ENCODE data around the gene GNG7. TPM values are rescaled to one million over a fixed set of nuclear protein-coding genes. Genes with fewer than 3 reads are reported as not detected.

GNG7 gene
- total RNA-seq, 2 donors from 2014 or later, result 12.3 to 12.4 TPM

- Mint-ChIP-seq H3K4me3 (no peak overlapping the region), H3K36me3 (ENCODE audit: low read depth) (peaks cover 1% of the 10 kb centered on the region), H3K27me3 (ENCODE audit: insufficient read depth) (no peaks in the 10 kb centered on the region), H3K9me3 (peaks cover 7% of the 10 kb centered on the region), H3K4me1 (peaks cover 11% of the 10 kb centered on the region), H3K27ac (no peak overlapping the region)
- Histone ChIP-seq H3K36me3 (ENCODE audit: control insufficient read depth, insufficient read depth, low read length) (no peaks in the 10 kb centered on the region), H3K9ac (ENCODE audit: extremely low read depth, low read length, poor library complexity, severe bottlenecking) (no peak overlapping the region), H3K27ac (ENCODE audit: low read depth, low read length) (no peak overlapping the region), H3K4me1 (ENCODE audit: control insufficient read depth, insufficient read depth, low read length) (peaks cover 7% of the 10 kb centered on the region), H3K9me3 (ENCODE audit: control insufficient read depth, low read length) (peaks cover 4% of the 10 kb centered on the region), H3K4me3 (ENCODE audit: low read length) (no peak overlapping the region), H3K27me3 (ENCODE audit: control insufficient read depth, insufficient read depth, low read length, poor library complexity, severe bottlenecking) (no peaks in the 10 kb centered on the region)
- TF ChIP-seq CTCF (conservative IDR thresholded peaks at IDR 0.05), result no peak
- WGBS, 2 experiments (ENCODE audit: insufficient coverage in 1 of 2, insufficient read length in 1 of 2), result 93 to 95% methylated on average over 22 to 37 of the region's 37 CpGs
- DNase-seq, result peak; percentile 50
Observed at GRCh38 chr19:2575734-2576481, 126.6 kb downstream of the GNG7 start.

- Mint-ChIP-seq H3K4me3 (no peak overlapping the region), H3K36me3 (ENCODE audit: low read depth) (peaks cover 2% of the 10 kb centered on the region), H3K4me1 (peaks cover 9% of the 10 kb centered on the region), H3K9me3 (peaks cover 11% of the 10 kb centered on the region), H3K27ac (no peak overlapping the region), H3K27me3 (ENCODE audit: insufficient read depth) (no peaks in the 10 kb centered on the region)
- WGBS, 2 experiments (ENCODE audit: insufficient coverage in 1 of 2, insufficient read length in 1 of 2), result 94 to 96% methylated on average over 19 of the region's 19 CpGs
- no peaks in the 10 kb centered on the region for H3K27me3 ChIP-seq (ENCODE audit: control insufficient read depth, insufficient read depth, low read length, poor library complexity, severe bottlenecking)
- no peaks in the 10 kb centered on the region for H3K36me3 ChIP-seq (ENCODE audit: control insufficient read depth, insufficient read depth, low read length)
- H3K27ac ChIP-seq (ENCODE audit: low read depth, low read length), result no peak overlapping the region
- H3K4me1 ChIP-seq (ENCODE audit: control insufficient read depth, insufficient read depth, low read length), result peaks cover 7% of the 10 kb centered on the region
- peaks cover 4% of the 10 kb centered on the region for H3K9me3 ChIP-seq (ENCODE audit: control insufficient read depth, low read length)
- H3K4me3 ChIP-seq (ENCODE audit: low read length), result no peak overlapping the region
- DNase-seq, result no peak
- TF ChIP-seq CTCF (conservative IDR thresholded peaks at IDR 0.05), result no peak
- no peak overlapping the region for H3K9ac ChIP-seq (ENCODE audit: extremely low read depth, low read length, poor library complexity, severe bottlenecking)
Observed at GRCh38 chr19:2574971-2575630, 127.4 kb downstream of the GNG7 start.

GRCh38 chr19:2574478-2574931, 128.0 kb downstream of the GNG7 start:
- Histone ChIP-seq H3K4me1 (ENCODE audit: control insufficient read depth, insufficient read depth, low read length) (peaks cover 7% of the 10 kb centered on the region), H3K27me3 (ENCODE audit: control insufficient read depth, insufficient read depth, low read length, poor library complexity, severe bottlenecking) (no peaks in the 10 kb centered on the region), H3K4me3 (ENCODE audit: low read length) (no peak overlapping the region), H3K9me3 (ENCODE audit: control insufficient read depth, low read length) (peaks cover 4% of the 10 kb centered on the region), H3K27ac (ENCODE audit: low read depth, low read length) (no peak overlapping the region), H3K36me3 (ENCODE audit: control insufficient read depth, insufficient read depth, low read length) (no peaks in the 10 kb centered on the region), H3K9ac (ENCODE audit: extremely low read depth, low read length, poor library complexity, severe bottlenecking) (no peak overlapping the region)
- Mint-ChIP-seq H3K9me3 (peaks cover 15% of the 10 kb centered on the region), H3K27ac (no peak overlapping the region), H3K4me1 (peaks cover 8% of the 10 kb centered on the region), H3K4me3 (no peak overlapping the region), H3K27me3 (ENCODE audit: insufficient read depth) (peaks cover 2% of the 10 kb centered on the region), H3K36me3 (ENCODE audit: low read depth) (peaks cover 3% of the 10 kb centered on the region)
- no peak for TF ChIP-seq CTCF (conservative IDR thresholded peaks at IDR 0.05)
- no peak for DNase-seq
- WGBS, 2 experiments (ENCODE audit: insufficient coverage in 1 of 2, insufficient read length in 1 of 2), result 92 to 96% methylated on average over 15 of the region's 15 CpGs
